NT2/D1 (cell line): Measurements from ENCODE around the gene RYR2.
A peak's percentile ranks its signal among the peaks of the same experiment; 100 is the strongest.

Experiments used
- DNase-seq: peaks from one replicate; pipeline ENCODE4 v3.0.0-alpha.2; 2011; ENCODE audit warnings: low read depth, low spot score
- H3K27me3 ChIP-seq: 2 replicates; pipeline ENCODE4 v1.6.0; 2011; ENCODE audit warnings: mild to moderate bottlenecking; ENCODE audit not compliant: insufficient read length, insufficient read depth
- H3K36me3 ChIP-seq: 2 replicates; pipeline ENCODE4 v1.6.1; 2011; ENCODE audit warnings: mild to moderate bottlenecking, low read length, mixed read lengths; ENCODE audit not compliant: insufficient read depth, insufficient read length
- H3K4me1 ChIP-seq: 2 replicates; pipeline ENCODE4 v1.5.1; 2011; ENCODE audit not compliant: insufficient read depth, insufficient read length
- H3K4me3 ChIP-seq: 2 replicates; pipeline ENCODE4 v1.5.1; 2011; ENCODE audit warnings: low read depth; ENCODE audit not compliant: insufficient read length
- H3K9ac ChIP-seq: 2 replicates; pipeline ENCODE4 v1.6.0; 2011; ENCODE audit warnings: low read depth; ENCODE audit not compliant: insufficient read length
- H3K9me3 ChIP-seq: 2 replicates; pipeline ENCODE4 v1.5.1; 2011; ENCODE audit warnings: mild to moderate bottlenecking, low read length; ENCODE audit not compliant: insufficient read depth
- SUZ12 ChIP-seq: IDR thresholded peaks from 2 replicates; pipeline ENCODE4 v1.6.1; 2011; ENCODE audit not compliant: insufficient read length, insufficient read depth; ENCODE audit errors: extremely low read depth
- YY1 ChIP-seq: IDR thresholded peaks from 2 replicates; pipeline ENCODE4 v1.6.1; 2011; ENCODE audit not compliant: insufficient read length, insufficient read depth
- ZNF274 ChIP-seq: IDR thresholded peaks from 2 replicates; pipeline ENCODE4 v1.6.1; 2011; ENCODE audit warnings: mild to moderate bottlenecking, low read depth, low read length

Gene RYR2

GRCh38 chr1:237867380-237867888 lies 825.5 kb downstream of the RYR2 start:
- Histone ChIP-seq H3K27me3 (peaks cover 8% of the 10 kb centered on the region), H3K36me3 (no peaks in the 10 kb centered on the region), H3K4me3 (no peak overlapping the region), H3K9me3 (no peaks in the 10 kb centered on the region), H3K9ac (no peak overlapping the region), H3K4me1 (peaks cover 3% of the 10 kb centered on the region)
- TF ChIP-seq ZNF274 (no peak), YY1 (no peak), SUZ12 (no peak)
- peak; percentile 47 for DNase-seq

GRCh38 chr1:237868817-237869600 lies 827.0 kb downstream of the RYR2 start:
- no peaks in the 10 kb centered on the region for H3K9me3 ChIP-seq
- H3K36me3 ChIP-seq = no peaks in the 10 kb centered on the region
- H3K4me3 ChIP-seq = no peak overlapping the region
- peaks cover 8% of the 10 kb centered on the region for H3K27me3 ChIP-seq
- H3K9ac ChIP-seq = no peak overlapping the region
- peaks cover 3% of the 10 kb centered on the region for H3K4me1 ChIP-seq
- TF ChIP-seq YY1 = no peak
- no peak for TF ChIP-seq ZNF274
- no peak for TF ChIP-seq SUZ12
- no peak for DNase-seq

GRCh38 chr1:237873487-237874211 lies 831.7 kb downstream of the RYR2 start:
- no peaks in the 10 kb centered on the region for H3K9me3 ChIP-seq
- peak; percentile 77 for DNase-seq
- TF ChIP-seq SUZ12 (no peak), YY1 (no peak), ZNF274 (no peak)
- no peaks in the 10 kb centered on the region for H3K36me3 ChIP-seq
- H3K4me1 ChIP-seq = no peaks in the 10 kb centered on the region
- H3K4me3 ChIP-seq = no peak overlapping the region
- H3K27me3 ChIP-seq = no peaks in the 10 kb centered on the region
- no peak overlapping the region for H3K9ac ChIP-seq

- Histone ChIP-seq H3K9ac (no peak overlapping the region), H3K4me3 (no peak overlapping the region), H3K4me1 (no peaks in the 10 kb centered on the region), H3K27me3 (no peaks in the 10 kb centered on the region), H3K9me3 (no peaks in the 10 kb centered on the region), H3K36me3 (no peaks in the 10 kb centered on the region)
- no peak for TF ChIP-seq SUZ12
- no peak for DNase-seq
Measured at GRCh38 chr1:237875291-237875690, 833.3 kb downstream of the RYR2 start.

- H3K27me3 ChIP-seq = no peaks in the 10 kb centered on the region
- H3K9ac ChIP-seq = no peak overlapping the region
- H3K4me1 ChIP-seq = no peaks in the 10 kb centered on the region
- no peak overlapping the region for H3K4me3 ChIP-seq
- no peaks in the 10 kb centered on the region for H3K36me3 ChIP-seq
- DNase-seq = no peak
- TF ChIP-seq SUZ12 (no peak), YY1 (no peak), ZNF274 (no peak)
- H3K9me3 ChIP-seq = no peaks in the 10 kb centered on the region
Measured at GRCh38 chr1:237877631-237878030, 835.6 kb downstream of the RYR2 start.

- Histone ChIP-seq H3K27me3 (no peaks in the 10 kb centered on the region), H3K9ac (no peak overlapping the region), H3K9me3 (no peaks in the 10 kb centered on the region), H3K4me3 (no peak overlapping the region), H3K4me1 (no peaks in the 10 kb centered on the region), H3K36me3 (no peaks in the 10 kb centered on the region)
- no peak for DNase-seq
- no peak for TF ChIP-seq ZNF274
- no peak for TF ChIP-seq YY1
Measured at GRCh38 chr1:237878406-237878805, 836.4 kb downstream of the RYR2 start.

GRCh38 chr1:237879195-237879594 lies 837.2 kb downstream of the RYR2 start:
- H3K9ac ChIP-seq = no peak overlapping the region
- no peaks in the 10 kb centered on the region for H3K27me3 ChIP-seq
- no peaks in the 10 kb centered on the region for H3K9me3 ChIP-seq
- no peak for DNase-seq
- TF ChIP-seq ZNF274 (no peak), SUZ12 (no peak), YY1 (no peak)
- no peak overlapping the region for H3K4me3 ChIP-seq
- H3K36me3 ChIP-seq = no peaks in the 10 kb centered on the region
- no peaks in the 10 kb centered on the region for H3K4me1 ChIP-seq
